ENCODE data around the gene BRAF. TPM values are rescaled to one million over a fixed set of nuclear protein-coding genes. Genes with fewer than 3 reads are reported as not detected.
"Not testable (repeated sequence)": the region's sequence is repeated elsewhere in the genome, so short reads cannot be mapped to it uniquely, and the experiment has no call there.

Gene BRAF
- total RNA-seq, 6 experiments from 2014 or later, result 9.0 to 17.7 (median 13.2) TPM

DNA sequence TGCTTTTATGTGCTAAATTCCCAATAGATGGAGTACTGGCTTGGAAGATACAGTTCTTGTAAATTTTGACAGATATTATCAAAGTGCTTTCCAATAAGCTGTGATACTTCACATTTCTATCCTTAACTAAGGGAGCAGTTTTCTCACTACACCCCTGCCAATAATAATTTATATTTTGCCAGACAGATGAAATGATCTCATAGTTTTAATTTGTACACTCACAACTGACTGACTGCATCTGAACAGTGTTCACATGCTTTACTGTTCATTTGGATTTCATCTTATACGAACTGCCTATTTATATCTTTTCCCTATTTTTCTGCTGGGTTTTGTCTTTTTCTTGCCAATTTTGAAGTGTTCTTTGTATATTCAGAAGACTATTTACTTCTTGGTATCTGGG, 96.0 kb downstream of the BRAF start:
- TF ChIP-seq, protein P1, sequence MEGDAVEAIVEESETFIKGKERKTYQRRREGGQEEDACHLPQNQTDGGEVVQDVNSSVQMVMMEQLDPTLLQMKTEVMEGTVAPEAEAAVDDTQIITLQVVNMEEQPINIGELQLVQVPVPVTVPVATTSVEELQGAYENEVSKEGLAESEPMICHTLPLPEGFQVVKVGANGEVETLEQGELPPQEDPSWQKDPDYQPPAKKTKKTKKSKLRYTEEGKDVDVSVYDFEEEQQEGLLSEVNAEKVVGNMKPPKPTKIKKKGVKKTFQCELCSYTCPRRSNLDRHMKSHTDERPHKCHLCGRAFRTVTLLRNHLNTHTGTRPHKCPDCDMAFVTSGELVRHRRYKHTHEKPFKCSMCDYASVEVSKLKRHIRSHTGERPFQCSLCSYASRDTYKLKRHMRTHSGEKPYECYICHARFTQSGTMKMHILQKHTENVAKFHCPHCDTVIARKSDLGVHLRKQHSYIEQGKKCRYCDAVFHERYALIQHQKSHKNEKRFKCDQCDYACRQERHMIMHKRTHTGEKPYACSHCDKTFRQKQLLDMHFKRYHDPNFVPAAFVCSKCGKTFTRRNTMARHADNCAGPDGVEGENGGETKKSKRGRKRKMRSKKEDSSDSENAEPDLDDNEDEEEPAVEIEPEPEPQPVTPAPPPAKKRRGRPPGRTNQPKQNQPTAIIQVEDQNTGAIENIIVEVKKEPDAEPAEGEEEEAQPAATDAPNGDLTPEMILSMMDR (IDR thresholded peaks at IDR 0.05), result no peak
- TF ChIP-seq POLR2A (IDR thresholded peaks at IDR 0.05), result no peak
- ATAC-seq (no peak), DNase-seq (no peak)
- Histone ChIP-seq H3K4me1 (no peaks in the 10 kb centered on the region), H3K27me3 (no peaks in the 10 kb centered on the region), H3K9me3 (no peaks in the 10 kb centered on the region), H3K4me3 (no peak overlapping the region), H3K36me3 (no peaks in the 10 kb centered on the region), H3K27ac (no peak overlapping the region)
- WGBS (ENCODE audit: insufficient coverage, low coverage, low lambda C conversion rate, missing lambda C conversion rate), result 92% methylated on average over 1 of the region's 1 CpG
- intact Hi-C loops (cut with DNase I), result no loop called here

DNA sequence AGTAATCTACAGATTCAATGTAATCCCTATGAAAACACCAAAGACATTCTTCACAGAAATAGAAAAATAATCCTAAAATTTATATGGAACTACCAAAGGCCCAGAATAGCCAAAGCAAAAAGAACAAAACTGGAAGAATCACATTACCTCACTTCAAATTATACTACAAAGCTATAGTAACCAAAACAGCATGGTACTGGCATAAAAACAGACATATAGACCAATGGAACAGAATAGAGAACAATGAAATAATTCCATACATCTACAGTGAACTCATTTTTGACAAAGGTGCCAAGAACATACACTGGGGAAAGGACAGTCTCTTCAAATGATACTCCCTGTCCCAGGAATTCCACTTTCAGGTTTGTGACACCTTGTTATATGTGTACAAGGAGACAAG, 107.3 kb downstream of the BRAF start:
- not testable (repeated sequence) for H3K9me3 ChIP-seq, H3K27me3 ChIP-seq, H3K36me3 ChIP-seq, DNase-seq, H3K27ac ChIP-seq, H3K4me1 ChIP-seq, ATAC-seq, H3K4me3 ChIP-seq
- intact Hi-C loops (cut with DNase I), result loop anchor here (10.0 kb wide), 1 partner anchor 197 kb away; the partner anchor contains the start of gene MRPS33 (in 2 of the 2)

DNA sequence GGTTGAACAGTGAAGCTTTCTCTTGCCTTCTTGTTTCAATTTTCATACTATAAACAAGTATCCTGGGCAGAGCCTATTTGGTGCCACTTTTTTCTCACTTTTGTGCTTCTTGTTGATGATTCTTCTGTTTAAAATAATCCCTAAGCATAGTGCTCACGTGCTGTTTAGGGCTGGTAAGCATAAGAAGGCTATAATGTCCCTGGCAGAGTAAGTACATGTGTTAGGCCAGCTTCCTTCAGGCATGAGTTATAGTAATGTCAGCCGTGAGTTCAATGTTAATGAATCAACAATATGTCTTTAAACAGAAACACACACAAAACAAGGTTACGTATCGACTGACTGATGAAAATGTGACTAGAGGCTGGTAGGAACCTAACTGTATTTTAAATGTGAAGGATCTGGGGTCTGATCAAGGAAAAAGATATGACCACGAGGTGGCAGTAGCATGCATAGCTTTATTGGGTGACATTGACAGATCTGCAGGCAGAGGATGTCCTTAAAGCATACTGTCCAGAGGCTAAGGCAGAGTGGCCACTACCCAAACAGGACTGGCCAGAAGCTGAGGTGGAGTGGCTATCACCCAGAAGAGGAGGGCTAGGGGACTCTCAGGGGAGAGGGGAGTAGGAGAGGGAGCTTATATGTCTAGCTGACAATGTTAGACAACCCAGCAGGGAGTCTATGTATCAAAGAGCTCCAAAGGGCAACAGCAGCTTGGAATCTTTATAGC, 113.7 kb downstream of the BRAF start:
- ATAC-seq (peak; percentile 99 to 100 (median 99)), DNase-seq (peak in 1 of 3 donors; percentile 64)
- no peak overlapping the region for H3K27ac ChIP-seq
- TF ChIP-seq, protein P1 (IDR thresholded peaks at IDR 0.05), result peak; percentile 77 to 79 (median 78)
- TF ChIP-seq POLR2A (IDR thresholded peaks at IDR 0.05), result no peak
- no peak overlapping the region for H3K4me3 ChIP-seq
- H3K4me1 ChIP-seq, result no peaks in the 10 kb centered on the region
- no peaks in the 10 kb centered on the region for H3K9me3 ChIP-seq
- intact Hi-C loops (cut with DNase I), result loop anchor here (10.0 kb wide), 1 partner anchor 204 kb away; the partner anchor contains the start of gene MRPS33 (in 2 of the 2)
- H3K27me3 ChIP-seq, result no peaks in the 10 kb centered on the region
- 8% methylated on average over 5 of the region's 5 CpGs for WGBS (ENCODE audit: insufficient coverage, low coverage, low lambda C conversion rate, missing lambda C conversion rate)
- no peaks in the 10 kb centered on the region for H3K36me3 ChIP-seq

DNA sequence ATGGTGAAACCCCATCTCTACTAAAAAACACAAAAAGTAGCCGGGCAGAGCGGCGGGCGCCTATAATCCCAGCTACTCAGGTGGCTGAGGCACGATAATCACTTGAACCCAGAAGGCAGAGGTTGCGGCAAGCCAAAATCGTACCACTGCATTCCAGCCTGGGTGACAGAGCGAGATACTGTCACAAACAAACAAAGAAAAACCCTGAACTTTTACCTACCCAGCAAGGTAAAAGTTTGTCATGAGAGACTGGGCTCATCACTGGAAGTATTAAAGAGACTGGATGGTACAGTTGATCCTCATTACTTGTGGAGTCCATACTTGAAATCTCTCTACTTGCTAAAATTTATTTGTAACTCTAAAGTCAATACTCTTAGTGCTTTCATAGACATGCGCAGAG, 114.3 kb downstream of the BRAF start:
- TF ChIP-seq, protein P1 (IDR thresholded peaks at IDR 0.05), result no peak
- no peaks in the 10 kb centered on the region for H3K4me1 ChIP-seq
- no peak overlapping the region for H3K4me3 ChIP-seq
- intact Hi-C loops (cut with DNase I), result loop anchor here (10.0 kb wide), 1 partner anchor 204 kb away; the partner anchor contains the start of gene MRPS33 (in 2 of the 2)
- no peaks in the 10 kb centered on the region for H3K9me3 ChIP-seq
- ATAC-seq, result peak in 2 of 4 donors; percentile 23 to 60
- no peaks in the 10 kb centered on the region for H3K36me3 ChIP-seq
- no peak overlapping the region for H3K27ac ChIP-seq
- no peaks in the 10 kb centered on the region for H3K27me3 ChIP-seq
- 78% methylated on average over 9 of the region's 9 CpGs for WGBS (ENCODE audit: insufficient coverage, low coverage, low lambda C conversion rate, missing lambda C conversion rate)
- DNase-seq, result no peak

DNA sequence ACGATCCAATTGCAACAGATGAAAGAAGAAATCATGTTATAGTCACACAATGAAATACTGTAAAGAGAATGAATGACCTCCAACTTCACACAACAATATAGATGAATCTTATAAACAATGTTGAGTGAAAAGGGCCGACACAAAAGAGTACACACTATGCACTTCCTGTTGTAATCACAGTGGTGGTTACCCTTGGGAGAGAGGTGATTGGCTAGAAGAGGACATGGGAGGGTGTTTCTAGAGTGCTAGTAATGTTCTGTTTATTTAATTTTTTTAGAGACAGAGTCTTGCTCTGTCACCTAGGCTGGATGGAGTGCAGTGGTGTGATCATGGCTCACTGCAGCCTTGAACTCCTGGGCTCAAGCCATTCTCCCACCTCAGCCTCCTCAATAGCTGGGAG, 145.8 kb downstream of the BRAF start:
- Histone ChIP-seq H3K4me3 (no peak overlapping the region), H3K9me3 (no peaks in the 10 kb centered on the region), H3K27me3 (no peaks in the 10 kb centered on the region), H3K4me1 (no peaks in the 10 kb centered on the region), H3K36me3 (peaks cover 0 to 50% (median 8%) of the 10 kb centered on the region in 4 donors), H3K27ac (no peak overlapping the region)
- ATAC-seq (no peak), DNase-seq (no peak)
- WGBS (ENCODE audit: insufficient coverage, low coverage, low lambda C conversion rate, missing lambda C conversion rate), result 78% methylated on average over 2 of the region's 2 CpGs
- intact Hi-C loops (cut with DNase I), result no loop called here
- TF ChIP-seq, protein P1 (IDR thresholded peaks at IDR 0.05), result no peak
- no peak for TF ChIP-seq POLR2A (IDR thresholded peaks at IDR 0.05)

Data from right lobe of liver (tissue), 6 donors.